ENCODE measurements around the gene PDCD1LG2. TPM values are rescaled to one million over a fixed set of nuclear protein-coding genes. Genes with fewer than 3 reads are reported as not detected.

Gene PDCD1LG2
- polyA plus RNA-seq, 3 donors: 0.16 to 0.41 (median 0.17) TPM

DNA sequence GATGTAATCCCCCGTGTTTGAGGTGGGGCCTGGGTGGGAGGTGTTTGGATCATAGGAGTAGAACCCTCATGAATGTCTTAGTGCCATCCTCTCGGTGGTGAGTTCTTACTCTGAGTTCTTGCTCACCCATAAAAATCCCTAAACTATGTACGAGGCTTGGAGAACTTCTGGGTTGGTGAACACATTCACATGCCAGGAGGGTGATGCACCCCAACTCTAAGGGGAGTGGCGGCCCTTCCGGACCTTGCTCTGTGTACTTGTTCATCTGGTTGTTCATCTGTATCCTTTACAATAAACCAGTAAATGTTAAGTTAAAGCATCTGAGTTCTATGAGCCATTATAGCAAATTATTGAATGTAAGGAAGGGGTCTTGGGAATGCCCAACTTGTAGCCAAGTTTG lies 82.6 kb downstream of the PDCD1LG2 start:
- Histone ChIP-seq H3K4me2 (replicated peaks; ENCODE audit: extremely low read depth, low read length, poor library complexity, severe bottlenecking) (no peak overlapping the region), H3K27ac (ENCODE audit: low read depth in 1 of 2, low read length in 2 of 2) (no peak overlapping the region), H3K9me3 (replicated peaks in 1 of 2; ENCODE audit: control insufficient read depth in 1 of 2, insufficient read depth in 1 of 2, low read length in 2 of 2) (no peaks in the 10 kb centered on the region), H3K36me3 (replicated peaks in 1 of 2; ENCODE audit: control insufficient read depth in 1 of 2, insufficient read depth in 2 of 2, low read length in 2 of 2) (no peaks in the 10 kb centered on the region), H4K20me1 (ENCODE audit: insufficient read depth, low read length) (no peaks in the 10 kb centered on the region), H3K4me1 (ENCODE audit: control insufficient read depth in 1 of 2, insufficient read depth in 2 of 2, low read length in 2 of 2) (peaks cover 14 to 15% of the 10 kb centered on the region in 2 donors), H3K4me3 (replicated peaks in 1 of 3; ENCODE audit: low read depth in 2 of 3, low read length in 3 of 3) (no peak overlapping the region), H2AFZ (ENCODE audit: insufficient read depth, low read depth, low read length, poor library complexity, severe bottlenecking) (no peak overlapping the region), H3K9ac (ENCODE audit: insufficient read depth, low read length, poor library complexity, severe bottlenecking) (no peak overlapping the region), H3K27me3 (ENCODE audit: control insufficient read depth in 2 of 2, insufficient read depth in 2 of 2, low read length in 2 of 2) (peaks cover 0 to 4% of the 10 kb centered on the region in 2 donors), H3K79me2 (ENCODE audit: insufficient read depth, low read length) (no peaks in the 10 kb centered on the region)
- no peak for DNase-seq
- H3K4me3 Mint-ChIP-seq: peak overlapping the region in 1 of 2 donors; percentile 28
- peaks cover 24% of the 10 kb centered on the region for H3K4me1 Mint-ChIP-seq
- no peaks in the 10 kb centered on the region for H3K9me3 Mint-ChIP-seq
- intact Hi-C loops (cut with micrococcal nuclease): loop anchor here (5.0 to 10.0 kb wide), 4 partner anchors 138 to 838 kb away; partner anchors contain the start of genes INSL6 (in 2 of the 2) and CD274 (in 1 of the 2)
- peaks cover 0 to 8% (median 7%) of the 10 kb centered on the region in 3 donors for H3K27me3 Mint-ChIP-seq (ENCODE audit: low read depth in 3 of 3)
- peak overlapping the region in 1 of 7 donors; percentile 66 for H3K27ac Mint-ChIP-seq
- TF ChIP-seq, protein P1, sequence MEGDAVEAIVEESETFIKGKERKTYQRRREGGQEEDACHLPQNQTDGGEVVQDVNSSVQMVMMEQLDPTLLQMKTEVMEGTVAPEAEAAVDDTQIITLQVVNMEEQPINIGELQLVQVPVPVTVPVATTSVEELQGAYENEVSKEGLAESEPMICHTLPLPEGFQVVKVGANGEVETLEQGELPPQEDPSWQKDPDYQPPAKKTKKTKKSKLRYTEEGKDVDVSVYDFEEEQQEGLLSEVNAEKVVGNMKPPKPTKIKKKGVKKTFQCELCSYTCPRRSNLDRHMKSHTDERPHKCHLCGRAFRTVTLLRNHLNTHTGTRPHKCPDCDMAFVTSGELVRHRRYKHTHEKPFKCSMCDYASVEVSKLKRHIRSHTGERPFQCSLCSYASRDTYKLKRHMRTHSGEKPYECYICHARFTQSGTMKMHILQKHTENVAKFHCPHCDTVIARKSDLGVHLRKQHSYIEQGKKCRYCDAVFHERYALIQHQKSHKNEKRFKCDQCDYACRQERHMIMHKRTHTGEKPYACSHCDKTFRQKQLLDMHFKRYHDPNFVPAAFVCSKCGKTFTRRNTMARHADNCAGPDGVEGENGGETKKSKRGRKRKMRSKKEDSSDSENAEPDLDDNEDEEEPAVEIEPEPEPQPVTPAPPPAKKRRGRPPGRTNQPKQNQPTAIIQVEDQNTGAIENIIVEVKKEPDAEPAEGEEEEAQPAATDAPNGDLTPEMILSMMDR (IDR thresholded peaks at IDR 0.05): no peak
- WGBS (ENCODE audit: insufficient coverage): 100% methylated on average over 1 of the region's 5 CpGs
- no peaks in the 10 kb centered on the region for H3K36me3 Mint-ChIP-seq

DNA sequence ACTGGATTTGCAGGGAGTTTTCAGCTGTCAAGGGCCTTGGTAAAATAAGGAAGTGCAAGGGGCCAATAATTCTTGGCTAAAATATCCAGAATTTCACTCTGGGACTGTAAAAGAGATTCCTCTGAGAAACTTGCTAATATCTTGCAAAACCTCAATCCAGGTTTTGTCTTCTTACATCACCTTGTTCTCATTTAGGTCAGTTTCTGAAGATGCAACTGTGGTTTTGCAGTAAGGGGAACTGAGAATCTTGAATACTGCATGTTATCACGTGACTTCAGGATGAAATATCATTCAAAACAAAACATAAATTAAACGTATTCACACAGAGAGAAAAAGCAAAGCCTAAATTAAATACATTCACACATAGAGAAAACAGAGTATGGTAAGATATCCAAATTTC lies 83.6 kb downstream of the PDCD1LG2 start:
- intact Hi-C loops (cut with micrococcal nuclease): loop anchor here (5.0 to 10.0 kb wide), 4 partner anchors 139 to 839 kb away; partner anchors contain the start of genes INSL6 (in 2 of the 2) and CD274 (in 1 of the 2)

More for the DNA sequence above, 83.6 kb downstream of the PDCD1LG2 start:
- no peaks in the 10 kb centered on the region for H3K9me3 Mint-ChIP-seq
- Histone ChIP-seq H3K27me3 (ENCODE audit: control insufficient read depth in 2 of 2, insufficient read depth in 2 of 2, low read length in 2 of 2) (peaks cover 0 to 4% of the 10 kb centered on the region in 2 donors), H3K4me3 (replicated peaks in 1 of 3; ENCODE audit: low read depth in 2 of 3, low read length in 3 of 3) (no peak overlapping the region), H3K9me3 (replicated peaks in 1 of 2; ENCODE audit: control insufficient read depth in 1 of 2, insufficient read depth in 1 of 2, low read length in 2 of 2) (no peaks in the 10 kb centered on the region), H3K9ac (ENCODE audit: insufficient read depth, low read length, poor library complexity, severe bottlenecking) (no peak overlapping the region), H3K36me3 (replicated peaks in 1 of 2; ENCODE audit: control insufficient read depth in 1 of 2, insufficient read depth in 2 of 2, low read length in 2 of 2) (no peaks in the 10 kb centered on the region), H2AFZ (ENCODE audit: insufficient read depth, low read depth, low read length, poor library complexity, severe bottlenecking) (no peak overlapping the region), H4K20me1 (ENCODE audit: insufficient read depth, low read length) (no peaks in the 10 kb centered on the region), H3K4me2 (replicated peaks; ENCODE audit: extremely low read depth, low read length, poor library complexity, severe bottlenecking) (no peak overlapping the region), H3K79me2 (ENCODE audit: insufficient read depth, low read length) (no peaks in the 10 kb centered on the region), H3K4me1 (ENCODE audit: control insufficient read depth in 1 of 2, insufficient read depth in 2 of 2, low read length in 2 of 2) (peaks cover 14 to 15% of the 10 kb centered on the region in 2 donors), H3K27ac (ENCODE audit: low read depth in 1 of 2, low read length in 2 of 2) (peak overlapping the region in 1 of 2 donors; percentile 21)
- no CpG with 5 or more reads among the region's 2 CpGs for WGBS (ENCODE audit: insufficient coverage)
- no peaks in the 10 kb centered on the region for H3K36me3 Mint-ChIP-seq
- peaks cover 0 to 8% (median 7%) of the 10 kb centered on the region in 3 donors for H3K27me3 Mint-ChIP-seq (ENCODE audit: low read depth in 3 of 3)
- peaks cover 27% of the 10 kb centered on the region for H3K4me1 Mint-ChIP-seq
- H3K4me3 Mint-ChIP-seq: no peak overlapping the region
- peak; percentile 57 to 76 (median 66) for DNase-seq
- TF ChIP-seq, protein P1 (IDR thresholded peaks at IDR 0.05): no peak
- H3K27ac Mint-ChIP-seq: peak overlapping the region in 5 of 7 donors; percentile 21 to 81 (median 52)
